CD4-positive, alpha-beta T cell treated with Interleukin-15 for 1 hour (primary cell): ENCODE data around the gene KRTAP2-2.
"Not testable (repeated sequence)": the region's sequence is repeated elsewhere in the genome, so short reads cannot be mapped to it uniquely, and the experiment has no call there.

Experiments used
- DNase-seq: peaks from one replicate; pipeline ENCODE4 v3.0.0-alpha.2; 2020

The KRTAP2-2 gene

GRCh38 chr17:41064301-41064700 is 9.3 kb upstream of the KRTAP2-2 start:
- no peak for DNase-seq

DNA sequence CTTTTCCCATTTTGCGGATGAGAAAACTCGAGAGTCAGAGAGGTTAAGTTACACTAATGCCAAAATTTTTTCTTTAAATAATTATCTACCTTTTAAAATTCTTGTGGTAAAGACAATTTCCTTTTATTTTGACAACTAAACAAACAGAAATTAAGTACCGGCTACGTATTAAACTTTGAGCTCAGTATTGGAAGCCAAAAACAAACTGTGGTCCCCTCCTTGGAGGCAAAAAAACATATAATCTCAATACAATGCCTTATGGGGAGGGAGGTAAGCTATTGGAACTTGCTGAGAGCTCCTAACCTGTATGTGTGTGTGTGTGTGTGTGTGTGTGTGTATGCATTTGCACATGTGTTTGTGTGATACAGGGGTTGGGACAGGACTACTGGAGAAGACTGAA is 8.4 kb upstream of the KRTAP2-2 start:
- no peak for DNase-seq

- no peak for DNase-seq
These were observed 6.9 kb upstream of the KRTAP2-2 start for GRCh38 chr17:41061964-41062363.

DNA sequence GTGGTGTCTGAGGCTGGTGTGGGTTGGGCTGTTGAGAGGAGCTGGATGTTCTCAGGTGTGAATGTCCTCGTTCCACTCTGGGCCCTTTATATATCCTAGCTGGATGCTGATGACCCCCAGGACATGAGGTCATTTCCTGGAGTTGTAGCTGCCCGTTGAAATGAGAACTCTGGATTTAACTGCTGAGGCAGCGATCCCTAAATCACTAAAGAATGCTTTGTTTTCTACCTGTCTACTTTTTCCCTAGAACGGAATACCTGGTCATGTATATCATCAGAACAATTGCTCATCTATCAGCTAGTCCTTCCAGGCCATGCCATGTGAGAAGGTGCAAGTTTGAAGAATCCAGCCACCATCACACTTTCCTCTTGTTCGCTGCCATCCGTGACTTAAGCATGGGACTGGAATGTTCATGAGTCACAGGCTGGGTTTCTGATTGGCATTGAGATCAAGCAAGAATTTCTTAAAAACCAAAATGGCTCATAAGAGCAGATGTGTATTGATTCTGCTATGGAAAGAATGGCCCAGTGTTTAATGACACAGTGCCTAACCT is 5.1 kb upstream of the KRTAP2-2 start, which contains the start of gene KRTAP2-3:
Gene KRTAP2-3, minus strand, starts transcription at position 63 of the 553 bp plus-strand sequence. CDS start 64 bp downstream, outside the sequence.
- DNase-seq: no peak

GRCh38 chr17:41059276-41060051 is 4.4 kb upstream of the KRTAP2-2 start:
- not testable (repeated sequence) for DNase-seq

DNA sequence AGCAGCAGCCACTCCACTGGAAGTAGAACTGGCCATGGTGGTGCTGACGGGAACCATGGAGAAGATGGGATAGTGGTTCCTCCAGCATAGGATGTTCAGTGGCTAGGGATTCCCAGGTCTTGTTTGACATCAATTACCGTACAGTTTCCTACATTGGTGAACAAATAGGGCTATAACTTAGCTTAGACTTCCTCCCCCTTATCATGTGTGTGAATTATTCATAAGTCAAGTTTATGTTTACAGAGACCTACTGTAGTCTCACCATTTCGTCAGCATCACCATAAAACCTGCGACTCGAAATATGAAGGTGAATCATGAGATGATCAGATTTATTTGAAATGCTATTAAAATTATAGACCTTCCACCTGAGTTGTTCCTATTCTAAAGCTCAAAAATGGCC is 3.7 kb upstream of the KRTAP2-2 start:
- no peak for DNase-seq

GRCh38 chr17:41057547-41057946 is 2.5 kb upstream of the KRTAP2-2 start:
- DNase-seq: no peak

DNA sequence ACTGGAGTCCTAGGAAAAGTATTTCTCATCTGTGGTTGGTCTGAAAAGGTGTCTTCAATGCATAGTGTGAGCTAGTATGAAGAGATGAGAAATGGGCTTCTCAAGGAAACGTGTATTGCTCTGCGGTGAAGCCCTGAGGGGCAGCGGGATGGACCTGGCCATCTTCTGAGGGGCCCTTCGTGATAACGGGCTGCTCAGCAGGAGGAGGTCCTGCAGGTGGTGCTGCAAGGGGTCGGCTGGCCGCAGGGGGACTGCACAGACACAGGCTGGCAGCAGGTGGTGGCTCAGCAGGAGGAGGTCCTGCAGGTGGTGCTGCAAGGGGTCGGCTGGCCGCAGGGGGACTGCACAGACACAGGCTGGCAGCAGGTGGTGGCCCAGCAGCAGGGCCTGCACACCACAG is 474 bp downstream of the KRTAP2-2 start:
- not testable (repeated sequence) for DNase-seq

DNA sequence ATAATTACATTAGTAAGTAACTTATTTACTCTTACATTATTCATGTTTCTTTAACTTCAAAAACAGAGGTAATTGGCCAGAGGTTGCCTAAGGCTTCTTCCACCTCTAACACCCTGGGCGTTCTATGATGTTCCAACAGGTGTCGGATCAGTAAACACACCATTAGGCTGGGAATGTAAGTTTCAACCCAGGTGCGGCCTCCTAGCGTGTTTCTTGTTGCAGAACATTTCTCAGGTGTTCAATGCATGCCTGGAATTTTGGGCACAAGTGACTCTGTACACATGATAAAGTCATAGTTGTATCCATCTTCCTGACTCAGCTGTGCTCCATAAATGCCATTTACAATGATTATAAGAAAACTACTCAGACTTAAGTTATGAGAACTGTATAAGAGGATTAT is 1.0 kb downstream of the KRTAP2-2 start:
- no peak for DNase-seq

DNA sequence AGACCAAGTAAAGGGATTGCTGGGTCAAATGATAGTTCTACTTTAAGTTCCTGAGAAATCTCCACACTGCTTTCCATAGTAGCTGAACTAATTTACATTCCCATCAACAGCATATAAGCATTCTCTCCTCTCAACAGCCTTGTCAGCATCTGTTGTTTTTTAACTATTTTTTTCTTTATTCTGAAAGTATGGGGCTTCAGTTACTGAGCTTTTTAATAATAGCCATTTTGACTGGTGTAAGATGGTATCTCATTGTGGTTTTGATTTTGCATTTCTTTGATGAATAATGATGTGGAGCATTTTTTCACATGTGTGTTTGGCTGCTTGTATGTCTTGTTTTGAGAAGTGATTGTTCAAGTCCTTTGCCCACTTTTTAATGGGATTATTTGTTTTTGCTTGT is 2.5 kb downstream of the KRTAP2-2 start:
- DNase-seq: no peak

- DNase-seq: no peak
These were observed 5.9 kb downstream of the KRTAP2-2 start for GRCh38 chr17:41049110-41049509.

- no peak for DNase-seq
These were observed 6.6 kb downstream of the KRTAP2-2 start for GRCh38 chr17:41048441-41048840.

DNA sequence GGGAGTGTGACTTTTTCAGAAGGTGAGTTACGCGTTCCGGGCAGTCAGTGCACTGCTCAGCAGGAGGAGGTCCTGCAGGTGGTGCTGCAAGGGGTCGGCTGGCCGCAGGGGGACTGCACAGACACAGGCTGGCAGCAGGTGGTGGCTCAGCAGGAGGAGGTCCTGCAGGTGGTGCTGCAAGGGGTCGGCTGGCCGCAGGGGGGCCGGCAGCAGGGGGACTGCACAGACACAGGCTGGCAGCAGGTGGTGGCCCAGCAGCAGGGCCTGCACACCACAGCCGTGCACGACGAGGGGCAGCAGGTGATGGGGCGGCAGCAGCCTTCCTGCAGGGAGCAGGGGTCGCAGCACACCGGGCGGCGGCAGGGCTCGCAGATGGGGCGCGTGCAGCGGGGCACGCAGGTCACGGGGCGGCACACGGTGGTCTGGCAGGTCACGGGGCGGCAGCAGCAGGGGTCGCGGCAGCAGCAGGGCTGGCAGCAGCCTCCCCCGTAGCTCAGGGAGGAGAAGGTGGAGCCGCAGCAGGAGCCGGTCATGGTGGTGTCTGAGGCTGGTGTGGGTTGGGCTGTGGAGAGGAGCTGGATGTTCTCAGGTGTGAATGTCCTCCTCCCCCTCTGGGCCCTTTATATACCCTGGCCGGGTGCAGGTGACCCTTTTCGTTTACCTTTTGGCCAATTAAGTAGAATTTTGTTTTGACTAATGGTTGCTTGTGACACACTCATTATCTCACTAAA is 8.1 kb downstream of the KRTAP2-2 start, which contains the start of gene KRTAP2-1:
Gene KRTAP2-1, minus strand, starts transcription at position 582 of the 731 bp plus-strand sequence. Its CDS starts 49 bp downstream, at position 533.
- DNase-seq: not testable (repeated sequence)

DNA sequence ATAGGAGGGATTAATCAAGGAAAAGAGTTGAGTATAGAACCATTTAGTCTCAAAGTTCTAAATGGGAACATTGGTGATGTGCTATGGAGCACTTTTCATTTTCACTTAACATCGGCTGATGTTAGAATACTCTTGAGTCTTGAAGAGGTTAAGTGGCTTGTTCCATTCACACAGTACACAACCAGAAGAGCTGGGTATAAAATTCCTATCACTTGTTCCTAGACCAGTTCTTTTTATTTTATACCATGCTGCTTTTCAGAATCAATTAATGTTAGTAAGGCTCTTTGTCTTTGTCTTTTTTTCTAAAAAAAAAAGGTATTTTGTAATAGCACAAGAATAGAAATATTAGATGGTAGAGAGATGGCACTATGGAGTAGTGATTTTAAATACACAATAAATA is 12.1 kb downstream of the KRTAP2-2 start:
- DNase-seq: no peak

DNA sequence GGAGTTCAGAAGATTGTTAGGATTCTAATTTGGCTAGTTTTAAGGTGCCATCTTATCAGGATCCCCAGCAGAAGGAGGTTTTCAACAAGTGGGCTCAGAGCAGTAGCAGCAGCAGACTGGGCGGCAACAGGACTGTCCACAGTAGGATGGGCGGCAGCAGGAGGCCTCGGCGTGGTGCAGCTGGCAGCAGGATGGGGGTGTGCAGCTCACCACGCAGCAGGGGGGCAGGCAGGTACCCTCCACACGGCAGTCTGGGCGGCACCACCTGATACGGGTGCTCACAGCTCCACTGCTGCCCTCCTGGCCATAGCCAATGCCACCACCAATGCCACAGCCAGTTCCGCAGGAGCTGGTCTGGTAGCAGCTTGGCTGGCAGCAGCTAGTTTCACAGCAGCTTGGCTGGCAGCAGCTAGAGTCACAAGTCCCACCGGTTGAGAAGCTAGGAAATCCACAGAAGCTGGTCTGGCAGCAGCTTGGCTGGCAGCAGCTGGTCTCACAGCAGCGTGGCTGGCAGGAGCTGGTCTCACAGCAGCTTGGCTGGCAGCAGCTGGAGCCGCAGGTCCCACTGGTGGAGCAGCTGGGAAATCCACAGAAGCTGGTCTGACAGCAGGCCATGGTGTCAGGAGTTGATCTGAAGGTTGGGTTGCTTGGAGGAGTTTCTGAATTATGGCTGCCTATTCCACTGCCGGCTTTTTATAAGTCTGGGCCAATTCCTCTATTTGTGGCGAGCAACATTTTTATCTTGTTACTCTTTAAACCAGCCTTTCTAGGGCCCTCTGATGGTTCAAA is 14.1 kb downstream of the KRTAP2-2 start, which contains the start of gene KRTAP1-1:
Gene KRTAP1-1, minus strand, starts transcription at position 668 of the 789 bp plus-strand sequence. Its CDS starts 53 bp downstream, at position 615.
- not testable (repeated sequence) for DNase-seq

GRCh38 chr17:41037853-41038350 is 17.1 kb downstream of the KRTAP2-2 start:
- DNase-seq: no peak

GRCh38 chr17:41034346-41034935 is 20.6 kb downstream of the KRTAP2-2 start, which contains the start of gene KRTAP1-3:
TSS of gene KRTAP1-3 (minus strand) at chr17:41034874. CDS start at chr17:41034821, 53 bp downstream.
- DNase-seq: not testable (repeated sequence)

GRCh38 chr17:41029633-41030245 is 25.3 kb downstream of the KRTAP2-2 start, which contains the start of gene KRTAP1-4:
TSS of gene KRTAP1-4 (minus strand) at chr17:41030195. CDS start at chr17:41030078, 117 bp downstream.
- no peak for DNase-seq

DNA sequence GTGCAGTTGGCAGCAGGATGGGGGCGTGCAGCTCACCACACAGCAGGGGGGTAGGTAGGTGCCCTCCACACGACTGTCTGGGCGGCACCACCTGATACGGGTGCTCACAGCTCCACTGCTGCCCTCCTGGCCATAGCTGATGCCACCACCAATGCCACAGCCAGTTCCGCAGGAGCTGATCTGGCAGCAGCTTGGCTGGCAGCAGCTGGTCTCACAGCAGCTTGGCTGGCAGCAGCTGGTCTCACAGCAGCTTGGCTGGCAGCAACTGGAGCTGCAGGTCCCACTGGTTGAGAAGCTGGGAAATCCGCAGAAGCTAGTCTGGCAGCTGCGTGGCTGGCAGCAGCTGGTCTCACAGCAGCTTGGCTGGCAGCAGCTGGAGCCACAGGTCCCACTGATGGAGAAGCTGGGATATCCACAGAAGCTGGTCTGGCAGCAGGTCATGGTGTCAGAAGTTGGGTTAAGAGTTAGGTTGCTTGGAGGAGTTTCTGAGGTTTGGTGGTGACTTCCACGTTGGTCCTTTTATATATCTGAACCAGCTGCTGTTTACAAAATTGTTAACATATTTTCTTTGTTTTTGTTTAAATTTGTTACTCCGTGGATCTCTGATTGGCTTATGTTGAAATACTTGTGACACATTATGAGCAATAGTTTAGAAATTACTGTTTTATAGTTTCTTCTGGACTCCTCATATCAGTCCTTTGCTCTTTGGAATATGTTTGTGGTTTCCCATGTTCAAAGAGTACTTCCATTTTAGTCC is 28.1 kb downstream of the KRTAP2-2 start, which contains the start of gene KRTAP1-5:
Gene KRTAP1-5, minus strand, starts transcription at position 494 of the 757 bp plus-strand sequence. Its CDS starts 53 bp downstream, at position 441.
- no peak for DNase-seq

DNA sequence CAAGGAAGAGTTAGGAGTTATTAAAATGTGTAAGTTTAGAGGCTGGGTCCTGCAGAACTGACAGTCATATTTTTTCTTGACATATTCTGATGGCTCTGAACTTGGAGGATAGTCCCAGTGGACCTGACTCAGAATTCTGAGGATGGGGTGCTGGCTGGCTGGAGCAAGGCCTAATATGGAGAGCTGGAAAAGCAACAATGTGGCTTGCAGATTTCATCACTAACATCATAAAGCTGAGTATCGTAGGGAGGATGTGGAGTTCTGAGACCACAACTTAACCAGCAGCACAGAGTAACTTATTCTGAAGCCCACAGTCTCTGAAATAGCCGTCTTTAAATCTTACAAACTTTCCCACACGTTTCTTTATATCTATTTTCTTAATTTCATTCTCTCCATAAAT is 30.3 kb downstream of the KRTAP2-2 start:
- DNase-seq: no peak
